Measurements from ENCODE around the gene MUC5B. TPM values are rescaled to one million over a fixed set of nuclear protein-coding genes. Genes with fewer than 3 reads are reported as not detected.

Gene MUC5B
- total RNA-seq, 2 donors from 2014 or later: 0.18 to 17.3 TPM

DNA sequence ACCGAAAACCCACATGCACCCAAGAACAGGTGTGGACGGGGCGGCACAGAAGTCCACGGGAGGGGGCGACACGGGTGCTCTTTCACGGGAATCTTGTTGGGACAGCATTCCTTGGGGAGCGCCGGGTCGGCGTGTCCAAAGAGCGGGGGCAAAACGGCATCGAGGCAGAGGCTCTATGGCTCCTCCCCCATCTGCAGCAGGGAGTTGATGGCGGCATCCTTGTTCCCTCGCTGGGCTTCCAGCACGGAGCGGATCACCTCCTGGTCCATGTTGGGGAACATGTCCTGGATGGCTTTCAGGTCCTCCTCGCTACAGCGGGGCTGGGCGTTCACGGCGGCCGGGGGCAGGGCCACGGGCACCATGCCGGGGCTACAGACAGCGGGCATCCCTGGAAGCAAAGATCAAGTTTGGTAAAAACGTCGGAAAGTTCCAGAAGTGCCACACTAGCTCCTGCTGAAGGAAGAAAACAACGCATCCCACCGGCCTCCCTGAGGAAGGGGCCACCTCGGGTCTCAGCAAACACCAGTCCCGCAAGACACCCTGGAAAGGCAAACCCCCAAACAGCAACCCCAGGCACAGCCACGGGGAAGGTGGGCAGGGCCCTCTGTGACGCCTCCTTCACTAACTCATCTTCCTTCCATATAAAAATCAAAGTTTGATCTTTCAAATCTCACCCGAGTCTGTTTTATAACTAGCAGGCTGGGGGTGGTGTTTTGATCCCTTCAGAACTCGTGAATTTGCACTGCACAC is 54.2 kb downstream of the MUC5B start:
- H3K9me3 ChIP-seq: no peaks in the 10 kb centered on the region
- H3K4me3 ChIP-seq: no peak overlapping the region
- H3K27me3 ChIP-seq (replicated peaks; ENCODE audit: insufficient read depth): no peaks in the 10 kb centered on the region
- TF ChIP-seq, protein P1, sequence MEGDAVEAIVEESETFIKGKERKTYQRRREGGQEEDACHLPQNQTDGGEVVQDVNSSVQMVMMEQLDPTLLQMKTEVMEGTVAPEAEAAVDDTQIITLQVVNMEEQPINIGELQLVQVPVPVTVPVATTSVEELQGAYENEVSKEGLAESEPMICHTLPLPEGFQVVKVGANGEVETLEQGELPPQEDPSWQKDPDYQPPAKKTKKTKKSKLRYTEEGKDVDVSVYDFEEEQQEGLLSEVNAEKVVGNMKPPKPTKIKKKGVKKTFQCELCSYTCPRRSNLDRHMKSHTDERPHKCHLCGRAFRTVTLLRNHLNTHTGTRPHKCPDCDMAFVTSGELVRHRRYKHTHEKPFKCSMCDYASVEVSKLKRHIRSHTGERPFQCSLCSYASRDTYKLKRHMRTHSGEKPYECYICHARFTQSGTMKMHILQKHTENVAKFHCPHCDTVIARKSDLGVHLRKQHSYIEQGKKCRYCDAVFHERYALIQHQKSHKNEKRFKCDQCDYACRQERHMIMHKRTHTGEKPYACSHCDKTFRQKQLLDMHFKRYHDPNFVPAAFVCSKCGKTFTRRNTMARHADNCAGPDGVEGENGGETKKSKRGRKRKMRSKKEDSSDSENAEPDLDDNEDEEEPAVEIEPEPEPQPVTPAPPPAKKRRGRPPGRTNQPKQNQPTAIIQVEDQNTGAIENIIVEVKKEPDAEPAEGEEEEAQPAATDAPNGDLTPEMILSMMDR (IDR thresholded peaks at IDR 0.05): no peak
- TF ChIP-seq POLR2A (IDR thresholded peaks at IDR 0.05) (no peak), POLR2AphosphoS5 (IDR thresholded peaks at IDR 0.05) (no peak)
- no peak overlapping the region for H3K27ac ChIP-seq
- intact Hi-C loops (cut with DNase I): no loop called here
- no peaks in the 10 kb centered on the region for H3K4me1 ChIP-seq (replicated peaks)
- H3K36me3 ChIP-seq: peaks cover 5 to 20% of the 10 kb centered on the region in 2 donors
- 91% methylated on average over 37 of the region's 37 CpGs for WGBS
- DNase-seq (ENCODE audit: low spot score): no peak

DNA sequence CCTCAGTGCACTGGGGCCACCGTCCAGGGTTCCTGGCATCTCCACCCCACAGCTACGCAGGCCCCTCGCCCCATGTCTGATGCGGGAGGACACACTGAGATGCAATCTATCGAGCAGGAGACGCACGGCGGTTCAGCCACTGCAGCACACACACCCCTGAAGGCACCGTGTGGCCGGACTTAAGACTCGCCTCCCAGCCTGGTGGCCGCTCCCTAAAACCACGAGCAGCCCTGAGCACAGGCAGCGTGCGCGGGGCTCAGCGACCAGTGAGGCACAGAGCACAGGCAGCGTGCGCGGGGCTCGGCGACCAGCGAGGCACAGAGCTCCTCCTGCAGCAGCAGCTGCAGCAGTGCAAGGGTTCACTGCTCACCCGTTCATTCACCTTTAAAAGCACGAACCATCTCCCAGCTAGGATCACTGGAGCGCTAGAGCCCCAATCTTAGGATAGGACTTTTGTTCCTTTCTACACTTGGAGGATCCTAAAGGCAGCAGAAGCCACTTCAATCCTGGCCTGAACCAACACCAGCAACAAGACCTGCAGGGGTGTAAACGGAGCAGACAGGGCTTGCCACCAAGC is 55.2 kb downstream of the MUC5B start:
- Histone ChIP-seq H3K9me3 (no peaks in the 10 kb centered on the region), H3K4me1 (replicated peaks) (no peaks in the 10 kb centered on the region), H3K36me3 (peaks cover 5 to 20% of the 10 kb centered on the region in 2 donors), H3K27me3 (replicated peaks; ENCODE audit: insufficient read depth) (no peaks in the 10 kb centered on the region), H3K27ac (no peak overlapping the region), H3K4me3 (no peak overlapping the region)
- WGBS: 90% methylated on average over 26 of the region's 27 CpGs
- intact Hi-C loops (cut with DNase I): no loop called here
- TF ChIP-seq, protein P1 (IDR thresholded peaks at IDR 0.05): no peak
- TF ChIP-seq POLR2AphosphoS5 (IDR thresholded peaks at IDR 0.05): no peak
- TF ChIP-seq POLR2A (IDR thresholded peaks at IDR 0.05): no peak
- no peak for DNase-seq (ENCODE audit: low spot score)

DNA sequence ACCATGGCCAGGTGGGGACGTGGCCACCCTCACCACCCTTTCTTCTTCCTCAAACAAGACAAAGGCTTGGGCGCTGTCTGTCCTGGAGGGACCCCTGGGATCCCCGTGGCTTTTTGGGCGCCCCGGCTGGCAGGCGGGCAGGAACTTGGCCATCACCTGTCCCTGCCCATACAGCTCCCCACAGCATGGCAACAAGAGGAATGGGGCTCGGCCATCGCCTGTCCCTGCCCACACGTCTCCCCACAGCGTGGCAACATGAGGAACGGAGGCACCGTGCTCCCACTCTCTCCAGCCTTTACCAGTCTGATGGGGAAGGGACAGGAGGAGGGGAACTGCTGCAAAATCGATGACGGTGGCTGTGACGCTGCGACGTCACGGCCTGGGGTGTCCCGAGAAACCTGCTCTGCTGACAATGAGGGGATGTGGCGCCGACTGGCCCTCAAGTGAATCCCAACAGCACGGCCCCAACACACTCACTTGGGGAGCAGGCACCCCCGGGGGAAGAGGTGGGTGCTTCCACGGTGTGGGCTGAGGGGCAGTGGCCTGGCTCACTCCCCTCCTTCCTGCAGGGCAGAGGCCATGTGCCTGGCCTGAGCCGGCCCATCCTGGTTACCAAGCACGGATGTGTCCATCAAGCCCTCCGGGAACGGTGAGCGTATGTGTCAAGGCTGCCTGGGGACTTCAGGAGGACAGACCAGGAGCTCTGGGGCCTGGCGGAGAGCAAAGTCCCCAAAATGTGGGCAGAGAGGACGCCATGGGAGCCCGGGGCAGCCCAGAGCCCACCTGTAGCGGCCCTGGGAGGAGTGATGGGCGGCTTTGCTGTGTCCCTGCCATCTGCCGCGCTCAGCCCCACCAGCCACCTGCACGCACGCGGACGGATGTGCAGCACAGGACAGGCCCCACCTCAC is 56.2 kb downstream of the MUC5B start:
- H3K4me1 ChIP-seq (replicated peaks): no peaks in the 10 kb centered on the region
- H3K4me3 ChIP-seq: no peak overlapping the region
- TF ChIP-seq, protein P1 (IDR thresholded peaks at IDR 0.05): no peak
- no peak for TF ChIP-seq POLR2AphosphoS5 (IDR thresholded peaks at IDR 0.05)
- no peak for TF ChIP-seq POLR2A (IDR thresholded peaks at IDR 0.05)
- 95% methylated on average over 39 of the region's 40 CpGs for WGBS
- DNase-seq (ENCODE audit: low spot score): no peak
- intact Hi-C loops (cut with DNase I): no loop called here
- H3K27ac ChIP-seq: no peak overlapping the region
- H3K27me3 ChIP-seq (replicated peaks; ENCODE audit: insufficient read depth): no peaks in the 10 kb centered on the region
- H3K9me3 ChIP-seq: no peaks in the 10 kb centered on the region
- H3K36me3 ChIP-seq: peaks cover 8 to 20% of the 10 kb centered on the region in 2 donors

DNA sequence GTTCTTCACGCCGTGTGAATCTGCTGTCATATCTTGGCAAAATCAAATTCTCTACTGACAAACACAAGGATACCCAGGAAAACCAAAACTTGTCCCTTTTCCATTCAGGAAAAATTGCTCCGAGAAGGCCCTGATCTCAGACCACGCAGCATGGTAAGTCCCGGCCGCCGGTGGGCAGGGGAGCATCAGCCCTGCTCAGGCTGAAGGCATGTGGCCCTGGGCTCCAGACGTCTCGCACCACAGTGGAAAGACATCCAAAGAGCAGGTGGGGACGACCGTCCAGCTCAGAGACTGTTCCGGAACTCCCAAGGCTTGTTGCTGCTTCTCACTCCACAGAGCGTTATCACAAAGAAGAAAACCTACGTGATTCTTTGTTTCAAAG is 56.8 kb downstream of the MUC5B start:
- Histone ChIP-seq H3K4me3 (no peak overlapping the region), H3K9me3 (no peaks in the 10 kb centered on the region), H3K27me3 (replicated peaks; ENCODE audit: insufficient read depth) (no peaks in the 10 kb centered on the region), H3K36me3 (peaks cover 9 to 20% of the 10 kb centered on the region in 2 donors), H3K27ac (no peak overlapping the region), H3K4me1 (replicated peaks) (no peaks in the 10 kb centered on the region)
- DNase-seq (ENCODE audit: low spot score): no peak
- TF ChIP-seq POLR2A (IDR thresholded peaks at IDR 0.05) (no peak), POLR2AphosphoS5 (IDR thresholded peaks at IDR 0.05) (no peak)
- TF ChIP-seq, protein P1 (IDR thresholded peaks at IDR 0.05): no peak
- 90% methylated on average over 14 of the region's 14 CpGs for WGBS
- intact Hi-C loops (cut with DNase I): no loop called here

Data from prostate gland (tissue), 2 donors.